Left kidney (tissue), 2 donors: Measurements from ENCODE around the gene SPATA32. TPM values are rescaled to one million over a fixed set of nuclear protein-coding genes. Genes with fewer than 3 reads are reported as not detected.

Experiments used
- DNase-seq: peaks from one replicate; pipeline ENCODE4 v3.0.0-alpha.2; 2013
- polyA plus RNA-seq: library from polyadenylated mRNA; unstranded; fragments of 120-200 nt; gene quantifications from one replicate; pipeline ENCODE4 v1.2.1, GENCODE V29; 2013; ENCODE audit not compliant: insufficient read length

SPATA32 gene
- polyA plus RNA-seq, 1 donor: 0.38 TPM

DNA sequence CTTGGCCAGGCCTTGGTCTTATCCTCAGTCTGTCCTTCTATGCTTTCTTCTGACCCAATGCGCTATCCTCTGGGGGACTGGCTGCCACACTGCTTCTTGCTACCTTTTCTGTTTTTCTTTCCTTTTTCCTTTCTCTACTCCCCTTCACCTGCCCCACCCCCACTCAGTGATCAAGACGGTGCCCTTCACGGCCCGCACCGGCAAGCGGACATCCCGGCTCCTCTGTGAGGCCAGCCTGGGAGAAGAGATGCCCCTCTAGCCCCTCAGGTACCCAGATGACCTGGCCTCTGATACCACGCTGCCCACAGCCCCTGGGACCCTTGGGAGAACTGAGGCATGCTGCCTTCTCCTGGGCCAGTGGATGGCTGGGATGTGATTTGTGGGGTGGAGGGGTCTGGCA, 15.6 kb downstream of the SPATA32 start:
- DNase-seq: no peak

- no peak for DNase-seq
Observed at GRCh38 chr17:45244725-45245656, 16.9 kb downstream of the SPATA32 start.

GRCh38 chr17:45243750-45244149, 18.1 kb downstream of the SPATA32 start:
- DNase-seq: no peak

DNA sequence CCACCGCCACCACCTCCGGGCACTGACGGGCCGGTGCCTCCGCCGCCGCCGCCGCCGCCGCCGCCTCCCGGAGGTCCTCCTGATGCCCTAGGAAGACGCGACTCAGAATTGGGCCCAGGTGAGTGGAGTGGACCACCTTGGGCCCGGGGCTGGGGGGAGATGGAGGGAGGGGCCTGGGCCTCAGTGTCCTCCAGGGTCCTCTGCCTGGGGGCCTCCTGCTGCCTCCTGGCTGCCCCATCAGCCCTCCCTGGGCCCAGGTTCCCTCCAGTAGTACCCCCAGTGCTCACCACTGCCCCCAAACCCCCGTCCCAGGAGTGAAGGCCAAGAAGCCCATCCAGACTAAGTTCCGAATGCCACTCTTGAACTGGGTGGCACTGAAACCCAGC, 19.9 kb downstream of the SPATA32 start:
- no peak for DNase-seq

- DNase-seq: no peak
Observed at GRCh38 chr17:45241328-45242028, 20.4 kb downstream of the SPATA32 start.

DNA sequence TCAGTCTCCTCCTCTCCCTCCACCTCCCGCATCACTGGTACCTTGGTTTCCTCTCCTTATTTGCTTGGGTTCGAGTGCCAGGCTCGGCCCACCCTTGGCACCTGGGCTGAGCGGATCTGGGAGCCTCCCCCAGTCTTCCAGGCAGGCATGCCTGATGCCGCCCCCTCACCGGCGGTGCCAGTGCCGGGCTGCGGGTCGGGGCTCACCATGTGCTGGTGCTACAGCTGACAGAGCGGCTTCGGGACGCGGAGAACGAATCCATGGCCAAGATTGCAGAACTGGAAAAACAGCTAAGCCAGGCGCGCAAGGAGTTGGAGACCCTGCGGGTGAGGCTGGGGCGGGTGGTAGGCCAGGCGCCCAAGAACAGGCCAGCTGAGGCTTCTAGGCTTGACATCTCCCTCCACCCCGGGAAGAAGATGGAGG, 21.0 kb downstream of the SPATA32 start:
- DNase-seq: no peak

GRCh38 chr17:45238155-45238774, 23.6 kb downstream of the SPATA32 start:
- DNase-seq: no peak

- no peak for DNase-seq
Observed at GRCh38 chr17:45237686-45238085, 24.2 kb downstream of the SPATA32 start.

DNA sequence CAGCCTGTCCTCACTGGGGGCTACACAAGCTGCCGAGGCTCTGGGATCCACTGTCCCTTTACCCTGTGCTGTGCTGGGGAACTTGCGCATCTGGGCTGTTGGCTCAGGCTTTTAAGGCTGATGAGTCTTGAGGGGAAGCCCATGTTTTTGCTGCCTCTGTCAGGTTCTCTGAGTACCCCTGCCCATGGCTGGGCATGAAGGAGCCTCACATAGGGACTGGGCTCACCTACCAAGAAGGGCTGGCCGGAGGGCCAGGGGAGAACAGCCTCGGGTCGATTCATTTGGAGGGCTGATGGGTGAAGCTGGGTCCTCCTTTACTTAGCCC, 25.6 kb downstream of the SPATA32 start:
- DNase-seq: no peak

- no peak for DNase-seq
Observed at GRCh38 chr17:45235416-45236281, 26.2 kb downstream of the SPATA32 start.

DNA sequence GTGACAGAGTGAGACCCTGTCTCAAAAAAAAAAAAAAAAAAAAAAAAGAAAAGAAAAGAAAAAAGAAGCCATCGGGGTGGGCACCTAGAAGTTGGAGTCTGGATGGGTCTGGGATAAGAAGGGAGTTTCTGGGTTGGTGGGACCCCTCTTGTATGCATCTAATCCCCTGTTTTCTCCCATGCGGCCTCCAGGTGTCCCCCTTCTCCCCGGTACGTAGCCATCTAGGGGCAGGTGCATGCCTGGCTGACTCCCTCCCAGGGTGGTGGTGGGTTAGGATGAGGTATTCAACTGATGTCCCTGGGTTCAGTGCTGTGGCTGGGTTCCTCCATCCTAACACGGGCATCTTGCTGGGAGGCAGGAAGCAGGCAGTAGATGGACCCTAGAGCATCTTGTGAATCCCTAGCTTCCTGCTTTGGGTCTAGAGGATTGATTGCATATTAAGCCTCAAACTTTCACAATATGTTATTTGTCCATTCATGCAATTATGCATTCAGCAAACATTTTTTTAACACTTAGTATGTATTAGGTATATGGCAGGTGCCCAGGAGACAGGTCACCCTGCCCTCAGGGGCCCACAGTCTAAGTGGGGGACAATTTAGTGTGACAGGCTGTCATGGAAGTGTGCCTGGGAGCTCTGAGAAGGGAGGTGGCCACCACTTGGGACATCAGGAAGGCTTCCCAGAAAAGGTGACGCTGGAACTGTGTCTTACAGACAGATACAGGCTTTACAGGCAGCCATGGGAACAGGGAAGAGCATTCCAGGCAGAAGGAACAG, 27.1 kb downstream of the SPATA32 start:
- no peak for DNase-seq

GRCh38 chr17:45233423-45233924, 28.4 kb downstream of the SPATA32 start:
- DNase-seq: no peak

DNA sequence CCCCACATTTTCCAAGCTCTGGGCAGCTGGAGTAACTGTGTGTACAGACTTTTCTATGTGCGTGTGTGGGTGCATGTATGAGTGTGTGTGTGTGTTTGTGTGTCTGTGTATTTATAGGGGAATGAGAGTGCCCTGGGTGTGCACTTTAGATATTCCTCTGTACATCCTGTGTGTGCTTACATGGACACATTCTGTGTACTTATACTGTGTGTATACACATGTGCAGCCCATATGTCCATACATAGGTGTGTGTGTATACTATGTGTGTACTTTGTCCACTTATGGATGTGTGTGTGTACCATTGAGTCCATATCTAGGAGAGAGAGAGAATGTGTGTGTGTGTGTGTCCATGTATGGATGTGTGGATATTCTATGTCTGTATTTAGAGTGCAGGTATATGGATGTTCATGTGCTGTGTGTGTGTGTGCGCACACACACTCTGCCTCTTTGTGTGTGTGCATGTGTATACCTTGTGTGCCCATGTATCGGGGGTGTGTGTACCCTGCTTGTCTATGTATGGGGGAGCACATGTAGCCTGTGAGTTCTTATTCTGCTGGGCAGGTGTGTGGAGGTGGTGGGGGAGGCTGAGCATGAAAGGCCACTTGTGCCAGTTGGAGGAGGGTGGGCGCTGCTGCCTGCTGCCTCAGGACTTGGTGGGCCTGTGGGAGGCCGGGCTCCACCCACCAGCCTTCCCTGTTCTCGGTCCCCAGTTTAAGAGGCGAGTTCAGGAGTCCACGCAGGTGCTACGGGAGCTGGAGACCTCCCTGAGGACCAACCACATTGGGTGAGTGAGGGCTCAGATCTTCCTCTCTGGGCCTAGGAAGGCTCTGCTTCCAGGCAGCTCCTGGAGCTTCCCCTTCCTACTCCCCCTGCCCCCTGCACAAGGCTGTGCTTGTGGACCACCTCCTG, 29.1 kb downstream of the SPATA32 start:
- no peak for DNase-seq

- no peak for DNase-seq
Observed at GRCh38 chr17:45231481-45232116, 30.3 kb downstream of the SPATA32 start.

DNA sequence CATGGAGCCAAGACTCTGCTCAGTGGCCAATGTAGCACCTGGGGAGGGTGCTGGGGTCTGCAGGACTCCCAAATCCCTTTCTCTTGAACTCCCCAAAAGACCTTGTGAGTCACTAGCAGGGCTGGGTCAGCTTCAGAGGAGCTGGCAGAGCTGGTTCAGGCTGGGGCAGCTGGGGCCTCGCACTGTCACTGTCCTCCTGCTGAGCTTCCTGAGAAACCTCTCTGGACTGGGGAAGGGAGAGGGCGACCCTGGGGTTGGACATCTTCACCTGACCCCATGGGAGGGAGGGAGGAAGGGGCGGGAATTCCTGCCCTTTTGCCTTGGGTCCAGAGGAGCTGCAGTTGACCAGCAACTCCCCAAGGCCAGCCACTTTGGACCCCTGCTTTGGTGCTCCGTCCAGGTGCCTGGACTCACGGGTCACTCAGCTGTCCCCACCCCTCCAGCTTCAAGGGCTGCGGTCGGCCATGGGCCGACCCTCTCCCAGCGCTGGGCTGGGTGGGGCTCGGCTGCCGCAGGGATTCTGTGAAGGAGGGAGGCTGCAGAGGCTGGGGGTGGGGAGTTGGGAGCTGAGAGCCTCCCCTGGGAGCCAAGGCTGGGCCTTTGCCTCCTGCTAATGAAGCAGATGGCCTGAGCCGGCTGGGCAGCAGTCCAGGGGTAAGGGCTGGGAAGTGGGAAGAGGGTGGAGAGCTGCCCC, 31.0 kb downstream of the SPATA32 start:
- DNase-seq: no peak

- DNase-seq: no peak
Observed at GRCh38 chr17:45230410-45230786, 31.5 kb downstream of the SPATA32 start.

- DNase-seq: no peak
Observed at GRCh38 chr17:45229681-45230409, 32.0 kb downstream of the SPATA32 start.
